Ascending aorta (tissue), 2 donors: ENCODE results near the gene CELSR3. TPM values are rescaled to one million over a fixed set of nuclear protein-coding genes. Genes with fewer than 3 reads are reported as not detected.

Experiments used
- DNase-seq, 2 donors: peaks; one replicate each; pipeline ENCODE4 v3.0.0-alpha.2; 2019; ENCODE audit warnings: low spot score in 2 of 2
- H3K27ac ChIP-seq, 2 donors: fragments of 200-600 bp; sonication (generic); one replicate each; pipeline ENCODE4 v1.5.1; 2016 to 2017; ENCODE audit warnings: mild to moderate bottlenecking in 1 of 2
- H3K27me3 ChIP-seq: fragments of 200-600 bp; sonication (generic); one replicate; pipeline ENCODE4 v1.5.1; 2017
- H3K36me3 ChIP-seq, 2 donors: fragments of 200-600 bp; sonication (generic); one replicate each; pipeline ENCODE4 v1.5.1; 2016
- H3K4me1 ChIP-seq, 2 donors: fragments of 200-600 bp; sonication (generic); one replicate each; pipeline ENCODE4 v1.5.1; 2016 to 2017; ENCODE audit warnings: mild to moderate bottlenecking in 1 of 2
- H3K4me3 ChIP-seq, 2 donors: fragments of 200-600 bp; sonication (generic); one replicate each; pipeline ENCODE4 v1.5.1; 2016 to 2017; ENCODE audit warnings: mild to moderate bottlenecking in 1 of 2
- H3K9me3 ChIP-seq, 2 donors: fragments of 200-600 bp; sonication (generic); one replicate each; pipeline ENCODE4 v1.5.1; 2016
- intact Hi-C: fragments of 100-400 bp; cut with DNase I; formaldehyde crosslinking; loops from one replicate; pipeline ENCODE4 v1.15.1; 2023
- total RNA-seq: library from RNA; depleted of rRNA; stranded (reverse); fragments of >200 nt; gene quantifications from one replicate; pipeline ENCODE4 v1.1.0, GENCODE V29; 2016
- TF ChIP-seq, protein P1 (sequence below), 3 experiments: fragments of 200-600 bp in 2 of 3; fragments of 450-650 bp in 1 of 3; sonication (generic) in 2 of 3; IDR thresholded peaks; one replicate each; pipeline ENCODE4 v1.5.1; 2016 to 2019; ENCODE audit warnings: antibody characterized with exemption in 3 of 3, mild to moderate bottlenecking in 1 of 3, moderate library complexity in 1 of 3

The CELSR3 gene
- total RNA-seq, 1 donor from 2014 or later = 2.6 TPM

DNA sequence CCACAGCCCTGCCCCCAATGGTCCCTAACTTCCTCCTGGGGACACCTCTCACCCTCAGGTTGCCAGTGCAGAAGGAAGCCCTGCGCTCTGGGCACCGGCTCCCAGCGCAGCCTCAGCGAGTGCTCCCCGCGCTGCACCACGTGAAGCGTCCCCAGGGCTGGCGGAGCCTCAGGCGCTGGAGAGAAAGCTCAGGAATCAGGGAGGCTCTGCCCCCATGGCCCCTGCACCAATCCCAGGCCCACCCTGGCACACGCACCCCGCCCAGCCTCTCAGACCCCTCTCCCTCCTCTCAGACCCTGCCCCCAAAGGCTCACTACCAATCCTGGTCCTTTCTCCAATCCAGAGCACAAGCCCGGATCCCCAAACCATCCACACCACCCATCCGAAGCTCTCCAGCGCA is 74.5 kb downstream of the CELSR3 start:
- intact Hi-C loops = no loop called here
- TF ChIP-seq, protein P1, sequence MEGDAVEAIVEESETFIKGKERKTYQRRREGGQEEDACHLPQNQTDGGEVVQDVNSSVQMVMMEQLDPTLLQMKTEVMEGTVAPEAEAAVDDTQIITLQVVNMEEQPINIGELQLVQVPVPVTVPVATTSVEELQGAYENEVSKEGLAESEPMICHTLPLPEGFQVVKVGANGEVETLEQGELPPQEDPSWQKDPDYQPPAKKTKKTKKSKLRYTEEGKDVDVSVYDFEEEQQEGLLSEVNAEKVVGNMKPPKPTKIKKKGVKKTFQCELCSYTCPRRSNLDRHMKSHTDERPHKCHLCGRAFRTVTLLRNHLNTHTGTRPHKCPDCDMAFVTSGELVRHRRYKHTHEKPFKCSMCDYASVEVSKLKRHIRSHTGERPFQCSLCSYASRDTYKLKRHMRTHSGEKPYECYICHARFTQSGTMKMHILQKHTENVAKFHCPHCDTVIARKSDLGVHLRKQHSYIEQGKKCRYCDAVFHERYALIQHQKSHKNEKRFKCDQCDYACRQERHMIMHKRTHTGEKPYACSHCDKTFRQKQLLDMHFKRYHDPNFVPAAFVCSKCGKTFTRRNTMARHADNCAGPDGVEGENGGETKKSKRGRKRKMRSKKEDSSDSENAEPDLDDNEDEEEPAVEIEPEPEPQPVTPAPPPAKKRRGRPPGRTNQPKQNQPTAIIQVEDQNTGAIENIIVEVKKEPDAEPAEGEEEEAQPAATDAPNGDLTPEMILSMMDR (IDR thresholded peaks at IDR 0.05) = no peak
- Histone ChIP-seq H3K27ac (no peak overlapping the region), H3K27me3 (no peaks in the 10 kb centered on the region), H3K4me1 (no peaks in the 10 kb centered on the region), H3K9me3 (no peaks in the 10 kb centered on the region), H3K36me3 (no peaks in the 10 kb centered on the region), H3K4me3 (no peak overlapping the region)
- DNase-seq = no peak

DNA sequence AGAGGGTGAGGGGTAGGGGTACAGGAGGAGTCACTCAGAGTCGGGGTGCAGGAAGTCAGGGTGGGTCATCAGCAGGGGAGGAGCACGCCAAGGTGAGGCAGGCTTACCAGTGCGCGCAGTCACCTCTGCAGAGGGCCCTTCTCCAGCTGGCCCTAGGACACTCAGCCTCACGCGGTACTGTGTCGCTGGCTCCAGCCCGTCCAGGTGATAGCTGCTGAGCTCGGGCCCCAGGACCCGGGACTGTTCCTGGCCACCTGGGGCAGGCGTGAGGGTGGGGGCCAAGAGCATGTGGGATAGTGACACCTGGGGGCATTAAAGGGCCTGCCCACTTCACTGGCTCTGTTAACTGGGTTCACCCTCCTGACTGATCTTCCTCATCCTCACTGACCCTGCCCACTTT is 75.0 kb downstream of the CELSR3 start:
- intact Hi-C loops = no loop called here
- TF ChIP-seq, protein P1 (IDR thresholded peaks at IDR 0.05) = no peak
- Histone ChIP-seq H3K36me3 (no peaks in the 10 kb centered on the region), H3K4me1 (no peaks in the 10 kb centered on the region), H3K27me3 (no peaks in the 10 kb centered on the region), H3K4me3 (no peak overlapping the region), H3K9me3 (no peaks in the 10 kb centered on the region), H3K27ac (no peak overlapping the region)
- DNase-seq = no peak

Other genes starting within 250 kb of the CELSR3 start
- 160 TPM for gene PLXNB1, start 232.8 kb downstream of the CELSR3 start, total RNA-seq
- 19.3 TPM for gene CCDC51, start 222.8 kb downstream of the CELSR3 start, total RNA-seq
- 142 TPM for gene TMA7, start 222.6 kb downstream of the CELSR3 start, total RNA-seq
- 9.0 TPM for gene ATRIP, start 216.1 kb downstream of the CELSR3 start, total RNA-seq
- gene SHISA5, start 158.7 kb downstream of the CELSR3 start, total RNA-seq = 218 TPM
- gene PFKFB4, start 106.1 kb downstream of the CELSR3 start, total RNA-seq = 3.7 TPM
- not detected for gene UCN2, start 99.1 kb downstream of the CELSR3 start, total RNA-seq
- gene COL7A1, start 67.6 kb downstream of the CELSR3 start, total RNA-seq = 22.2 TPM
- gene UQCRC1, start 53.2 kb downstream of the CELSR3 start, total RNA-seq = 193 TPM
- gene TMEM89, start 41.1 kb downstream of the CELSR3 start, total RNA-seq = not detected
- 28.1 TPM for gene SLC26A6, start 27.4 kb downstream of the CELSR3 start, total RNA-seq
- gene NCKIPSD, start 23.0 kb upstream of the CELSR3 start, total RNA-seq = 102 TPM
- gene IP6K2, start 54.3 kb upstream of the CELSR3 start, total RNA-seq = 101 TPM
- 148 TPM for gene PRKAR2A, start 185.0 kb upstream of the CELSR3 start, total RNA-seq
- gene SLC25A20, start 236.0 kb upstream of the CELSR3 start, total RNA-seq = 14.4 TPM